ENCODE measurements around the gene OR4K5.

- TF ChIP-seq, protein P1, sequence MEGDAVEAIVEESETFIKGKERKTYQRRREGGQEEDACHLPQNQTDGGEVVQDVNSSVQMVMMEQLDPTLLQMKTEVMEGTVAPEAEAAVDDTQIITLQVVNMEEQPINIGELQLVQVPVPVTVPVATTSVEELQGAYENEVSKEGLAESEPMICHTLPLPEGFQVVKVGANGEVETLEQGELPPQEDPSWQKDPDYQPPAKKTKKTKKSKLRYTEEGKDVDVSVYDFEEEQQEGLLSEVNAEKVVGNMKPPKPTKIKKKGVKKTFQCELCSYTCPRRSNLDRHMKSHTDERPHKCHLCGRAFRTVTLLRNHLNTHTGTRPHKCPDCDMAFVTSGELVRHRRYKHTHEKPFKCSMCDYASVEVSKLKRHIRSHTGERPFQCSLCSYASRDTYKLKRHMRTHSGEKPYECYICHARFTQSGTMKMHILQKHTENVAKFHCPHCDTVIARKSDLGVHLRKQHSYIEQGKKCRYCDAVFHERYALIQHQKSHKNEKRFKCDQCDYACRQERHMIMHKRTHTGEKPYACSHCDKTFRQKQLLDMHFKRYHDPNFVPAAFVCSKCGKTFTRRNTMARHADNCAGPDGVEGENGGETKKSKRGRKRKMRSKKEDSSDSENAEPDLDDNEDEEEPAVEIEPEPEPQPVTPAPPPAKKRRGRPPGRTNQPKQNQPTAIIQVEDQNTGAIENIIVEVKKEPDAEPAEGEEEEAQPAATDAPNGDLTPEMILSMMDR (conservative IDR thresholded peaks at IDR 0.05; ENCODE audit: low read depth, low read length) = no peak
- no peak for TF ChIP-seq EZH2 (IDR thresholded peaks at IDR 0.05; ENCODE audit: borderline replicate concordance, low read depth, low read length, poor library complexity, severe bottlenecking)
These were observed 28.8 kb downstream of the OR4K5 start for GRCh38 chr14:19949218-19949617.

Measured in A673 (cell line).